SU-DHL-6 (cell line): Measurements from ENCODE around the gene CNTRL.

Source experiments
- CTCF ChIP-seq: fragments of 200-600 bp; sonication (generic); IDR thresholded peaks from one replicate; pipeline ENCODE4 v1.5.1; 2017; ENCODE audit warnings: antibody characterized with exemption, mild to moderate bottlenecking, low read length, moderate library complexity; ENCODE audit not compliant: insufficient read depth, poor library complexity, severe bottlenecking
- EZH2phosphoT487 ChIP-seq: fragments of 200-600 bp; sonication (generic), shearing (Covaris generic); conservative IDR thresholded peaks from 2 replicates; pipeline ENCODE4 v1.6.1; 2018; ENCODE audit warnings: mild to moderate bottlenecking, antibody characterized with exemption, low read length, moderate library complexity, mixed read lengths

DNA sequence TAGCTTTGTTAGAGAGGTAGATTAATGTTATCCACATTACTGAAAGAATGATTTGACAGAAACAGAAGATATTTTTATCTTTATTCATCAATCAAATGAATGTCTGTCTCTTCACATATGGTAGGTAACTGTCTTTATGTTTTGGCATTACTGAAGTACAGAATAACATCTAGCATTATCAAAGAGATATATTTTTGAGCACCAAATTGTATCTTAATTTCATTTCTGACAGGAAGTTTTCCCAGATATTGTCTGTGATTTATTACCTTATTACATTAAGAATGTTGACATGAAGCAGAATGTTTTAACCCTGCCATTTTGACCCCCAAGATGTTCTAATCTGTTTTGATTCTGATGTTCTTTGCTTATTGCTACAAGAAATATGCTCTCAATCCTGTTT lies 20.3 kb downstream of the CNTRL start:
- TF ChIP-seq CTCF (no peak), EZH2phosphoT487 (no peak)
